ENCODE data around the gene AGBL1.

DNA sequence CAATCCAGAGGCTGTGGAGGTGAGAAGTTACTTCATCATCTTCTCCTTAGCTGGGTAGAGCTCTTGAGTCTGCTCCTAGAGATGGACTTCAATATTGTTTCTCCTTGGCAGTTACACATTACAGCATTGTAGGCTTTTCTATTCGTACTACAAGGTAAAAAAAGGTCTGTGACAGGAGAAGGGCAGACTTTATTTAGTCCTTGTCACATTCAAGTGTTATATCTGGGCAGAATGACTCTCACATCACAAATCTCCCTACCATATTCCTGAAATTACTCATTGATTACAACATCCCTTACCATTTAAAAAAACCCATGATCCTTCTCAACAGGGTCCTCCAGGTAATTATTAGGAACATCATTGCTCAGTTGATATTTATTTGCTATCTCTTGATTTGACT is 75.0 kb downstream of the AGBL1 start:
- TF ChIP-seq EZH2 (IDR thresholded peaks at IDR 0.05; ENCODE audit: insufficient read depth, poor library complexity, severe bottlenecking), result no peak
- no peak for TF ChIP-seq EZH2phosphoT487 (IDR thresholded peaks at IDR 0.05; ENCODE audit: insufficient read depth, low read depth)

Measured in GM23248 (cell line).